Peyer's patch (tissue), 4 donors: ENCODE measurements around the gene MED1.

ENCODE experiments used
- POLR2A ChIP-seq, 2 donors: fragments of 450-650 bp; IDR thresholded peaks; one replicate each; pipeline ENCODE4 v1.5.1; 2017; ENCODE audit warnings: antibody characterized with exemption in 2 of 2, mild to moderate bottlenecking in 2 of 2, moderate library complexity in 2 of 2
- TF ChIP-seq, protein P1 (sequence below), 6 experiments: fragments of 450-650 bp in 4 of 6; fragments of 200-600 bp in 2 of 6; sonication (generic) in 1 of 6; IDR thresholded peaks; one replicate each; pipeline ENCODE4 v1.5.1; 2017 to 2019; ENCODE audit warnings: antibody characterized with exemption in 6 of 6, mild to moderate bottlenecking in 3 of 6, moderate library complexity in 1 of 6

DNA sequence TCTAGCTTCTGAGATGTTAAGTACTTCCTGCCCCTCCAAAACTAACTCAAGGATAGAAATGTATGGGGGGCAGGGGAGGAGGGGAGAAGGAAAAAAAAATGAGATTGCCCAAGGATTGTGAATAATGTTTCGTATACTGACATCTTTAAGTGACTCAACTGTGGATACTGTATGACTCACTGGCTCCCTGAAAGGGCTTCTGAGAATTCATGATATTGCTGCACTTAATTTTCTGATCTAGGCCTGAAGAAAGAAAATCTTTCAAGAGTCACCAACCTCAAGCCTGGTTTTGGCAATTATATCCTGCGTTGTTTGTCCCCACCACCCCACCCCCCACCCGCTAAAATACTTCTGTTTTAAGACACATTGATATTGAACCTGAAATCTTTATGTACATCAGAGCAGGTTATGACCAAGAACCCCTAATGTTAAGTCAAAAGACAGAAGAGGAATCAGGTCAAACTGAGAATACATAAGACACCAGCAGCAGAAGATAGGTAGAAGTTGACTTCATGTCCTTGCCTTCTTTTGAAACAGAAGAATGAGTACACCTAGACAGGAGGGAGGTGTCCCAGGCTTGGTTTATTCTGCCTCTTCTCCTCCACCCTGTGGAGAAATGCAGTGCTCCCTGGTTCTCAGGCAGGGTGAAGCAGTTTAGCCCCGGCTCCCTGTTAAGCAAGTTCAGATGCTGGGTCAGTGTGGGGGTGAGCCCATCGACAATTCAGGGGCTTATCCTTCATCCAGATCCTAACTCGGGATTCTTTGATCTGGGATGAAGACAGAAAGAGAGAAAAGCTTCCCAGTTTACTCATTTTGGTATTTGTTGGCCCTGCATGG, 46.3 kb downstream of the MED1 start:
- TF ChIP-seq, protein P1, sequence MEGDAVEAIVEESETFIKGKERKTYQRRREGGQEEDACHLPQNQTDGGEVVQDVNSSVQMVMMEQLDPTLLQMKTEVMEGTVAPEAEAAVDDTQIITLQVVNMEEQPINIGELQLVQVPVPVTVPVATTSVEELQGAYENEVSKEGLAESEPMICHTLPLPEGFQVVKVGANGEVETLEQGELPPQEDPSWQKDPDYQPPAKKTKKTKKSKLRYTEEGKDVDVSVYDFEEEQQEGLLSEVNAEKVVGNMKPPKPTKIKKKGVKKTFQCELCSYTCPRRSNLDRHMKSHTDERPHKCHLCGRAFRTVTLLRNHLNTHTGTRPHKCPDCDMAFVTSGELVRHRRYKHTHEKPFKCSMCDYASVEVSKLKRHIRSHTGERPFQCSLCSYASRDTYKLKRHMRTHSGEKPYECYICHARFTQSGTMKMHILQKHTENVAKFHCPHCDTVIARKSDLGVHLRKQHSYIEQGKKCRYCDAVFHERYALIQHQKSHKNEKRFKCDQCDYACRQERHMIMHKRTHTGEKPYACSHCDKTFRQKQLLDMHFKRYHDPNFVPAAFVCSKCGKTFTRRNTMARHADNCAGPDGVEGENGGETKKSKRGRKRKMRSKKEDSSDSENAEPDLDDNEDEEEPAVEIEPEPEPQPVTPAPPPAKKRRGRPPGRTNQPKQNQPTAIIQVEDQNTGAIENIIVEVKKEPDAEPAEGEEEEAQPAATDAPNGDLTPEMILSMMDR (IDR thresholded peaks at IDR 0.05): no peak
- no peak for TF ChIP-seq POLR2A (IDR thresholded peaks at IDR 0.05)
